HEK293 (cell line): ENCODE results near the gene SNAPIN.

Experiments used
- BCL6B ChIP-seq: fragments of 450-650 bp; formaldehyde crosslinking; IDR thresholded peaks from 2 replicates; pipeline ENCODE4 v1.5.1; 2017; ENCODE audit warnings: missing biosample characterization, missing genetic modification characterization
- CTCF ChIP-seq: fragments of 450-650 bp; formaldehyde crosslinking; IDR thresholded peaks from 2 replicates; pipeline ENCODE4 v1.5.1; 2016; ENCODE audit warnings: missing biosample characterization, missing genetic modification characterization
- HIC1 ChIP-seq: fragments of 450-650 bp; formaldehyde crosslinking; IDR thresholded peaks from 2 replicates; pipeline ENCODE4 v1.5.1; 2016; ENCODE audit warnings: missing biosample characterization, missing genetic modification characterization
- ZBTB8A ChIP-seq: fragments of 450-650 bp; formaldehyde crosslinking; IDR thresholded peaks from 2 replicates; pipeline ENCODE4 v1.5.1; 2016; ENCODE audit warnings: missing biosample characterization, missing genetic modification characterization
- ZNF114 ChIP-seq: fragments of 450-650 bp; formaldehyde crosslinking; IDR thresholded peaks from 2 replicates; pipeline ENCODE4 v1.5.0; 2017; ENCODE audit warnings: missing biosample characterization, missing genetic modification characterization
- ZNF140 ChIP-seq: fragments of 450-650 bp; formaldehyde crosslinking; IDR thresholded peaks from 2 replicates; pipeline ENCODE4 v1.5.1; 2016; ENCODE audit warnings: missing biosample characterization, missing genetic modification characterization
- ZNF174 ChIP-seq: fragments of 450-650 bp; formaldehyde crosslinking; IDR thresholded peaks from 2 replicates; pipeline ENCODE4 v1.5.0; 2017; ENCODE audit warnings: missing biosample characterization, mild to moderate bottlenecking, missing genetic modification characterization
- ZNF202 ChIP-seq: fragments of 450-650 bp; formaldehyde crosslinking; IDR thresholded peaks from 2 replicates; pipeline ENCODE4 v1.5.1; 2016; ENCODE audit warnings: missing biosample characterization, missing genetic modification characterization, borderline replicate concordance
- ZNF37A ChIP-seq: fragments of 450-650 bp; IDR thresholded peaks from 2 replicates; pipeline ENCODE4 v1.5.1; 2018; ENCODE audit warnings: missing biosample characterization, missing genetic modification characterization
- ZNF521 ChIP-seq: fragments of 450-650 bp; formaldehyde crosslinking; IDR thresholded peaks from 2 replicates; pipeline ENCODE4 v1.5.1; 2017; ENCODE audit warnings: missing biosample characterization, mild to moderate bottlenecking, missing genetic modification characterization
- ZNF580 ChIP-seq: fragments of 450-650 bp; formaldehyde crosslinking; IDR thresholded peaks from 2 replicates; pipeline ENCODE4 v1.5.1; 2016; ENCODE audit warnings: missing biosample characterization, missing genetic modification characterization
- ZNF621 ChIP-seq: fragments of 450-650 bp; formaldehyde crosslinking; IDR thresholded peaks from 2 replicates; pipeline ENCODE4 v1.5.1; 2017; ENCODE audit warnings: missing biosample characterization, missing genetic modification characterization
- ZNF707 ChIP-seq: fragments of 450-650 bp; formaldehyde crosslinking; IDR thresholded peaks from 2 replicates; pipeline ENCODE4 v1.5.1; 2016; ENCODE audit warnings: missing biosample characterization, missing genetic modification characterization
- ZNF768 ChIP-seq: fragments of 450-650 bp; formaldehyde crosslinking; IDR thresholded peaks from 2 replicates; pipeline ENCODE4 v1.5.1; 2018; ENCODE audit warnings: missing biosample characterization, mild to moderate bottlenecking, missing genetic modification characterization

GRCh38 chr1:153693466-153693865, 35.0 kb downstream of the SNAPIN start:
- TF ChIP-seq ZNF174 (tag by site-specific recombination) (no peak), ZNF521 (tag by site-specific recombination) (no peak), ZNF37A (tag by site-specific recombination) (no peak), BCL6B (tag by site-specific recombination) (no peak), CTCF (no peak), ZNF140 (tag by site-specific recombination) (no peak), ZNF621 (tag by site-specific recombination) (no peak), ZNF202 (tag by site-specific recombination) (no peak), HIC1 (tag by site-specific recombination) (no peak), ZNF114 (tag by site-specific recombination) (no peak), ZNF580 (no peak), ZBTB8A (tag by site-specific recombination) (no peak), ZNF707 (tag by site-specific recombination) (no peak), ZNF768 (tag by site-specific recombination) (no peak)
